Fibroblast of pulmonary artery (primary cell): ENCODE measurements around the gene ZFP30.
A peak's percentile ranks its signal among the peaks of the same experiment; 100 is the strongest.

ENCODE experiments used
- DNase-seq: peaks from one replicate; pipeline ENCODE4 v3.0.0-alpha.2; 2010; ENCODE audit warnings: low read depth
- H3K4me3 ChIP-seq: replicated peaks from 2 replicates; pipeline ENCODE4 v1.5.1; 2011; ENCODE audit warnings: low read depth, mild to moderate bottlenecking, control low read depth, low read length, moderate library complexity
- CTCF ChIP-seq: IDR thresholded peaks from 2 replicates; pipeline ENCODE4 v1.5.1; 2011; ENCODE audit warnings: mild to moderate bottlenecking, control low read depth, low read length, inconsistent platforms; ENCODE audit errors: missing control alignments

Gene ZFP30

GRCh38 chr19:37594982-37595382, 60.3 kb downstream of the ZFP30 start:
- H3K4me3 ChIP-seq = peak overlapping the region; percentile 84
- no peak for DNase-seq
- TF ChIP-seq CTCF = no peak

DNA sequence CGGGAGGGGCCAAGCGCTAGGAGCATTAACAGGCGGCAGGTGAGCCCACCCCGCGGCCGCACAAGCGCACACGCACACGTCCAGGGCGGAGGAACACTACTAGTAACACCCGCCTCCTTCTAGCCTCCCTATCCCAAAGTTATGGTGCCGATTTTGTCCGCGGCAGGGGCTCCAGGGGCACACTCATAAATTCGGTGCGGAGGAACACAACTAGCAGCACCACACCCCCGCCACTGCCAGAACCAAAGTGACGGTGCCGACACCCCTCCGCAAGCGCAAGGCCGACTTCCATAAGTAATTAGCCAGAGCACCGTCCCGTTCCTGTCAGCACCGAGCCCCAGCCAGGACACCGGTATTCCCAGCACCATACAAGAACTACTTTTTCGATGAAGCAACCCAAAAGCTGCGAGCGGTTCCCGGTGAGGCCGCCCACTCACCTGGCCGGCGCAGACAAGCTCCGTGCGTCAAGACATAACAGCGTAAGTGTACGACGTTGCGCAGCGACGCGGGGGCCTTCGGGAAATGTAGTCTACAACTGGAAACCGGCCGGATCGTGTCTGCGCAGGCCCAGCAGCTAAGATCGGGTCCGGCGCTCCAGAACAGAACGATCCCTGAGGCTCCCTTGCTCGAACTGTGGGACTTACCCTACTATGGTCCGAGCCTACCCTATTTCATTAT, 60.8 kb downstream of the ZFP30 start, which contains the start of the genes ZNF540 and ZNF571:
ZNF540 (plus strand) TSS at position 573 of the 678 bp plus-strand sequence. CDS start 3,572 bp downstream, outside the sequence.
ZNF571 (minus strand) TSS at position 489 of the 678 bp plus-strand sequence. CDS start 8,116 bp downstream, outside the sequence.
- DNase-seq = peak; percentile 97
- peak within 1 kb of the TSS; percentile 84 for H3K4me3 ChIP-seq
- no peak for TF ChIP-seq CTCF

DNA sequence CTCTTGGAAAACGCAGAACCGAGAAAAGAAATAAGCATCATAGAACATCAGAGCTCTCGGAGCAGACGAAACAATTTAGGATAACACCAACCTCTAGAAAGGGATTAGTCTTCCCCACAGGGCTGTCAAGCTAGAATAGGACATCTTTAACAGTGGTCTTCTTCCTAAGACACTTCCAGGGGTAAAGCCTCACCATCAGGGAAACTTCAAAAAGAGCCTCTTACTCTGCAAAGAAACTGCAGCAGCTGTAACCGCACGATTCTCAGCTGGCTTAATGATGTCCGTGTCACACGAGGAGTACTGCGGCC, 61.3 kb downstream of the ZFP30 start:
- no peak for TF ChIP-seq CTCF
- no peak for DNase-seq
- H3K4me3 ChIP-seq = peak overlapping the region; percentile 84

GRCh38 chr19:37583340-37583739, 71.9 kb downstream of the ZFP30 start:
- no peak for TF ChIP-seq CTCF
- no peak for DNase-seq
- no peak overlapping the region for H3K4me3 ChIP-seq

- no peak overlapping the region for H3K4me3 ChIP-seq
- DNase-seq = peak; percentile 28
Observed at GRCh38 chr19:37572203-37572602, 83.1 kb downstream of the ZFP30 start.

GRCh38 chr19:37565370-37565669, 89.9 kb downstream of the ZFP30 start:
- no peak for DNase-seq
- no peak overlapping the region for H3K4me3 ChIP-seq
- no peak for TF ChIP-seq CTCF

More at GRCh38 chr19:37572203-37572602, 83.1 kb downstream of the ZFP30 start:
- no peak for TF ChIP-seq CTCF
